PC-3 (cell line): ENCODE data around the gene ITIH3.

Experiments used
- CTCF ChIP-seq: fragments of 300-600 bp; sonication (generic); conservative IDR thresholded peaks from 2 replicates; pipeline ENCODE4 v1.5.1; 2017; ENCODE audit warnings: antibody characterized with exemption, low read depth, mild to moderate bottlenecking, low read length
- EZH2 ChIP-seq: fragments of 300-600 bp; sonication (generic); IDR thresholded peaks from one replicate; pipeline ENCODE4 v1.6.1; 2017; ENCODE audit warnings: antibody characterized with exemption, mild to moderate bottlenecking, low read length; ENCODE audit not compliant: unreplicated experiment

- TF ChIP-seq CTCF (no peak), EZH2 (no peak)
Observed at GRCh38 chr3:52846432-52846965, 51.9 kb downstream of the ITIH3 start.
